SK-N-SH treated with all-trans-retinoic acid at 6 μM for 48 hours (cell line): ENCODE data around the gene PWWP2B.

Source experiments
- ATAC-seq: fragments of 200-7000 bp; cut with Tn5 transposase; 3 replicates; pipeline ENCODE4 v1.9.1; 2020; ENCODE audit warnings: mild to moderate bottlenecking, moderate library complexity
- ARNTL ChIP-seq: fragments of 450-650 bp; formaldehyde crosslinking; IDR thresholded peaks from 2 replicates; pipeline ENCODE4 v1.5.0; 2020; ENCODE audit warnings: low read depth, mild to moderate bottlenecking, moderate library complexity, borderline replicate concordance
- BACH2 ChIP-seq: fragments of 250-450 bp; sonication (Bioruptor Pico); IDR thresholded peaks from 2 replicates; pipeline ENCODE4 v1.9.0; 2021; ENCODE audit warnings: mild to moderate bottlenecking, borderline replicate concordance
- CREB5 ChIP-seq: fragments of 250-450 bp; sonication (Bioruptor Pico); IDR thresholded peaks from 2 replicates; pipeline ENCODE4 v1.5.1; 2020; ENCODE audit warnings: low read depth, mild to moderate bottlenecking, moderate library complexity
- CSRNP3 ChIP-seq: fragments of 250-450 bp; sonication (Bioruptor Pico); IDR thresholded peaks from 2 replicates; pipeline ENCODE4 v1.5.1; 2021; ENCODE audit warnings: mild to moderate bottlenecking, moderate library complexity
- ESRRG ChIP-seq: fragments of 250-450 bp; sonication (Bioruptor Pico); IDR thresholded peaks from 2 replicates; pipeline ENCODE4 v1.6.1; 2021; ENCODE audit warnings: mild to moderate bottlenecking
- GLIS3 ChIP-seq: fragments of 250-450 bp; sonication (Bioruptor Pico); IDR thresholded peaks from 2 replicates; pipeline ENCODE4 v1.5.0; 2020; ENCODE audit warnings: mild to moderate bottlenecking, moderate library complexity
- ISL1 ChIP-seq: fragments of 250-450 bp; sonication (Bioruptor Pico); IDR thresholded peaks from 2 replicates; pipeline ENCODE4 v2.1.2; 2022; ENCODE audit warnings: mild to moderate bottlenecking, moderate library complexity
- OSR1 ChIP-seq: fragments of 250-450 bp; sonication (Bioruptor Pico); IDR thresholded peaks from 2 replicates; pipeline ENCODE4 v1.8.0; 2022; ENCODE audit warnings: moderate library complexity, mild to moderate bottlenecking, inconsistent platforms
- PATZ1 ChIP-seq: fragments of 250-450 bp; sonication (Bioruptor Pico); IDR thresholded peaks from 2 replicates; pipeline ENCODE4 v1.8.0; 2020; ENCODE audit warnings: mild to moderate bottlenecking, moderate library complexity, borderline replicate concordance
- PPARA ChIP-seq: fragments of 250-450 bp; sonication (Bioruptor Pico); IDR thresholded peaks from 2 replicates; pipeline ENCODE4 v1.5.0; 2020; ENCODE audit warnings: mild to moderate bottlenecking, borderline replicate concordance
- RARB ChIP-seq: fragments of 250-450 bp; sonication (Bioruptor Pico); IDR thresholded peaks from 2 replicates; pipeline ENCODE4 v1.8.0; 2021; ENCODE audit warnings: mild to moderate bottlenecking, moderate library complexity
- SNAI2 ChIP-seq: fragments of 250-450 bp; sonication (Bioruptor Pico); IDR thresholded peaks from 2 replicates; pipeline ENCODE4 v1.5.0; 2020; ENCODE audit warnings: mild to moderate bottlenecking, moderate library complexity
- TCF4 ChIP-seq: fragments of 250-450 bp; sonication (Bioruptor Pico); IDR thresholded peaks from 2 replicates; pipeline ENCODE4 v1.8.0; 2021; ENCODE audit warnings: mild to moderate bottlenecking, moderate library complexity, borderline replicate concordance
- TOX ChIP-seq: fragments of 250-450 bp; sonication (Bioruptor Pico); IDR thresholded peaks from 2 replicates; pipeline ENCODE4 v1.8.0; 2021; ENCODE audit warnings: mild to moderate bottlenecking, moderate library complexity, borderline replicate concordance
- TSHZ2 ChIP-seq: fragments of 250-450 bp; sonication (Bioruptor Pico); IDR thresholded peaks from 2 replicates; pipeline ENCODE4 v1.5.0; 2020; ENCODE audit warnings: mild to moderate bottlenecking, moderate library complexity
- ZC3H10 ChIP-seq: fragments of 250-450 bp; sonication (Bioruptor Pico); IDR thresholded peaks from 2 replicates; pipeline ENCODE4 v1.5.1; 2021; ENCODE audit warnings: mild to moderate bottlenecking, moderate library complexity
- ZFP3 ChIP-seq: fragments of 250-450 bp; sonication (Bioruptor Pico); IDR thresholded peaks from 2 replicates; pipeline ENCODE4 v1.5.0; 2020; ENCODE audit warnings: mild to moderate bottlenecking, moderate library complexity
- ZFP30 ChIP-seq: fragments of 450-650 bp; formaldehyde crosslinking; IDR thresholded peaks from 2 replicates; pipeline ENCODE4 v1.5.0; 2022; ENCODE audit warnings: mild to moderate bottlenecking, moderate library complexity
- ZNF565 ChIP-seq: fragments of 450-650 bp; formaldehyde crosslinking; conservative IDR thresholded peaks from 2 replicates; pipeline ENCODE4 v1.5.0; 2020; ENCODE audit warnings: low read depth, mild to moderate bottlenecking, moderate library complexity
- ZNF70 ChIP-seq: fragments of 450-650 bp; formaldehyde crosslinking; IDR thresholded peaks from 2 replicates; pipeline ENCODE4 v1.5.0; 2020; ENCODE audit warnings: mild to moderate bottlenecking, moderate library complexity
- ZNF8 ChIP-seq: fragments of 450-650 bp; formaldehyde crosslinking; IDR thresholded peaks from 2 replicates; pipeline ENCODE4 v1.5.0; 2020; ENCODE audit warnings: mild to moderate bottlenecking, moderate library complexity

Gene PWWP2B

GRCh38 chr10:132397036-132397541, at the start of gene PWWP2B:
Gene PWWP2B (plus strand): TSS chr10:132397200. CDS start chr10:132397227, 27 bp downstream.
- no peak for TF ChIP-seq ZNF565 (CRISPR knock-in tag)
- no peak for TF ChIP-seq ESRRG
- TF ChIP-seq SNAI2: no peak
- no peak for TF ChIP-seq ZNF70 (CRISPR knock-in tag)
- TF ChIP-seq ZNF8 (CRISPR knock-in tag): no peak
- no peak for TF ChIP-seq TOX (CRISPR knock-in tag)
- no peak for TF ChIP-seq PPARA (CRISPR knock-in tag)
- no peak for TF ChIP-seq OSR1 (CRISPR knock-in tag)
- TF ChIP-seq ZFP3 (CRISPR knock-in tag): no peak
- no peak for TF ChIP-seq GLIS3 (CRISPR knock-in tag)
- TF ChIP-seq CREB5 (CRISPR knock-in tag): no peak
- TF ChIP-seq PATZ1 (CRISPR knock-in tag): no peak
- TF ChIP-seq ARNTL (CRISPR knock-in tag): no peak
- no peak for TF ChIP-seq CSRNP3
- TF ChIP-seq TCF4 (CRISPR knock-in tag): no peak
- TF ChIP-seq ZFP30: no peak
- TF ChIP-seq RARB: no peak
- TF ChIP-seq BACH2 (CRISPR knock-in tag): no peak
- TF ChIP-seq ISL1 (CRISPR knock-in tag): no peak

GRCh38 chr10:132347211-132347930, 49.6 kb upstream of the PWWP2B start:
- TF ChIP-seq ZNF8 (CRISPR knock-in tag) (no peak), ZFP30 (no peak), PATZ1 (CRISPR knock-in tag) (no peak), ARNTL (CRISPR knock-in tag) (no peak), BACH2 (CRISPR knock-in tag) (no peak), RARB (no peak), TSHZ2 (CRISPR knock-in tag) (no peak), TCF4 (CRISPR knock-in tag) (no peak), PPARA (CRISPR knock-in tag) (no peak), TOX (CRISPR knock-in tag) (no peak), ZC3H10 (CRISPR knock-in tag) (no peak), ISL1 (CRISPR knock-in tag) (no peak), CSRNP3 (no peak), OSR1 (CRISPR knock-in tag) (no peak), SNAI2 (no peak)
- no peak for ATAC-seq

More at GRCh38 chr10:132397036-132397541, at the start of gene PWWP2B:
- ATAC-seq: peak; percentile 11
